Uterus (tissue), 2 donors: ENCODE results near the gene TOMM40.

ENCODE experiments used
- POLR2A ChIP-seq, 2 donors: fragments of 450-650 bp; IDR thresholded peaks; one replicate each; pipeline ENCODE4 v1.6.1; 2016; ENCODE audit warnings: antibody characterized with exemption in 2 of 2, mild to moderate bottlenecking in 1 of 2, moderate library complexity in 1 of 2
- TF ChIP-seq, protein P1 (sequence below), 4 experiments: fragments of 200-600 bp in 2 of 4; fragments of 450-650 bp in 2 of 4; sonication (generic) in 2 of 4; IDR thresholded peaks; one replicate each; pipeline ENCODE4 v1.5.1; 2016 to 2019; ENCODE audit warnings: antibody characterized with exemption in 4 of 4, mild to moderate bottlenecking in 2 of 4, moderate library complexity in 1 of 4

- TF ChIP-seq, protein P1, sequence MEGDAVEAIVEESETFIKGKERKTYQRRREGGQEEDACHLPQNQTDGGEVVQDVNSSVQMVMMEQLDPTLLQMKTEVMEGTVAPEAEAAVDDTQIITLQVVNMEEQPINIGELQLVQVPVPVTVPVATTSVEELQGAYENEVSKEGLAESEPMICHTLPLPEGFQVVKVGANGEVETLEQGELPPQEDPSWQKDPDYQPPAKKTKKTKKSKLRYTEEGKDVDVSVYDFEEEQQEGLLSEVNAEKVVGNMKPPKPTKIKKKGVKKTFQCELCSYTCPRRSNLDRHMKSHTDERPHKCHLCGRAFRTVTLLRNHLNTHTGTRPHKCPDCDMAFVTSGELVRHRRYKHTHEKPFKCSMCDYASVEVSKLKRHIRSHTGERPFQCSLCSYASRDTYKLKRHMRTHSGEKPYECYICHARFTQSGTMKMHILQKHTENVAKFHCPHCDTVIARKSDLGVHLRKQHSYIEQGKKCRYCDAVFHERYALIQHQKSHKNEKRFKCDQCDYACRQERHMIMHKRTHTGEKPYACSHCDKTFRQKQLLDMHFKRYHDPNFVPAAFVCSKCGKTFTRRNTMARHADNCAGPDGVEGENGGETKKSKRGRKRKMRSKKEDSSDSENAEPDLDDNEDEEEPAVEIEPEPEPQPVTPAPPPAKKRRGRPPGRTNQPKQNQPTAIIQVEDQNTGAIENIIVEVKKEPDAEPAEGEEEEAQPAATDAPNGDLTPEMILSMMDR (IDR thresholded peaks at IDR 0.05): no peak
- no peak for TF ChIP-seq POLR2A (IDR thresholded peaks at IDR 0.05)
These were observed 58.5 kb downstream of the TOMM40 start for GRCh38 chr19:44949550-44949949.
